ENCODE measurements around the gene SPTLC1.
"Not testable (repeated sequence)": the region's sequence is repeated elsewhere in the genome, so short reads cannot be mapped to it uniquely, and the experiment has no call there.

DNA sequence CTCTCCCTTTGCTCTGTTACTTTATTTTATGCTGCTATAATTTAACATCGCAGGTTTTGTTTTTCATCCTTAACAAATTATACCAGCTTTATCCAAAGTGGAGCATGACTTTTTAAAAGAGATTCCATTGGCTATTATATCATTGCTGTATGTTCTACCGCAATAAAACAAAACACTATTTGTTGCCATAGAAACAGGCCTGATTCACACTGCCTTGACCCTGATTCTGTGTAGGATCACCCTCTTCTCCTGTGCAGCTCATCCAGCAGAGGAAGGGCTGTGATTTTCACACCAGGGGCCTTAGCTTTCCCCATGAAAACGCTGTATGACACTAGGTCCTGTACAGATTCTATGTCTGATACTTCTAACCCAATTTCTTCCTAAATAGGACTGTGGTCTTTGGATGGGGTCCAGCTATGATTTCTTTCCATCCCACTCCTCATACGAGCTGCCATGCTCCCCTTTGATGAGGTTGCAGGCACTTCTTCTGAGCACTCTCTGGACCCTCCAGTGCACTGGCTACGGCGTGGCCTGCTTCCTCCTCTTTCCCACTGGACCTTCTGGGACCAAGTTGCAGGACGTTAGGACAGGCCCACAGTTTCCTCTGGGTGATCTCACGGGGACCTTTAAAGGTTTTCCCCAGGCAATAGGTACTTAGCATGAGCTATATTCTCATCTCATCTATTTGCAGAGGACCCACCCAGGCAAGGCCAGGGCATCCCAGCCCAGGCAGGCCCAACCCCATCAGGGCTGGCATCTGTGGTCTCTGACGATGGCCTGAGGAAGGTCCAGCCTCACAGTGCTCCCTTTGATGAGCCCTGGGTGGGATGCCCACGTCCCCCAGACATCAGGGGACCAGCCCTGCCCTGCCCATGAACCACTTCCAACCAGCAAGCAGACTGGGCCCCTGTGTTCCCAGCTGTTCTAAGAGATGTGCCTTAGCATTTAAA is 38.5 kb upstream of the SPTLC1 start:
- not testable (repeated sequence) for TF ChIP-seq POLR2AphosphoS5, POLR2A (IDR thresholded peaks at IDR 0.05; ENCODE audit: low read depth, low read length)
